GM12873 (cell line): ENCODE results near the gene CCDC92B.
A peak's percentile ranks its signal among the peaks of the same experiment; 100 is the strongest.

ENCODE experiments used
- CTCF ChIP-seq: IDR thresholded peaks from 2 replicates; pipeline ENCODE4 v1.5.1; 2012; ENCODE audit warnings: low read depth, mild to moderate bottlenecking, moderate library complexity, low read length, control low read depth; ENCODE audit not compliant: insufficient read depth; ENCODE audit errors: missing control alignments

Gene CCDC92B

DNA sequence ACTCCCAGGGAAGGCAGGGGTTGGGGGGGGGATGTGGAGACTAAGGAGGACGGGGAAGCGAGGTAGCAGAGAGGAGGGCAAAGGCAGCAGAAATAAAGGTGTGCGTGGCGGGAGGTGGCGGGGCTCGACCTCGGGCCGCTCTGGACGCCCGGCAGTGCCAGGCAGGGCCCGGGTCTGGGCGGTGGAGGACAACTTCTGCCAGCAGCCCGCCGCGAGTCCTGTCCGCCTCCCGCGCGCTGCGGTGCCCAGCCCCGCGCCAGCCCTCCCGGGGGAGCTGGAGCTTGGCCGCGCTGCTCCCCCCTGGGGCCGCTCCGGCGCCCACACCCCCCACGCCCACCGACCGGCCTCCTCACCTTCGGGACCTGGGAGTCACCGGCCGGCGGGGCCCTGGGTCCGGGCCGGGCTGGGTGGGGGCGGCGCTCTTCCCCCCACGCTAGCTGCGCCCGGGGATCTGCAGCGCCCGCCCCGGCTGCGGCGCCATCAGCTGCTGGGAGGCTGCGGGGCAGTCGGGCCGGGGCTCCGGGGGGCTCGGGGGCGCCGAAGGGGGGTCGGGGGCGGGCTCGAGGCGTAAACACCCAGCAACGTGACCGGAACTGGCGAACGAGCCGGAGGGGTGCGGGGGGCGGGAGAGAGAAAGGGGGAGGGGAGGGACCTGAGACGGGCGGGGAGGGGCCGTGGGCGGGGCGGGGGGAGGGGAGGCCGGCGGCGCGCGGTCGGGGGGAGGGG, at the start of gene CCDC92B:
Gene CCDC92B, minus strand, starts transcription at position 595 of the 726 bp plus-strand sequence. CDS start 14,507 bp downstream, outside the sequence.
- no peak for TF ChIP-seq CTCF

- no peak for TF ChIP-seq CTCF
Observed at GRCh38 chr17:2798678-2799077, 49.2 kb upstream of the CCDC92B start.

DNA sequence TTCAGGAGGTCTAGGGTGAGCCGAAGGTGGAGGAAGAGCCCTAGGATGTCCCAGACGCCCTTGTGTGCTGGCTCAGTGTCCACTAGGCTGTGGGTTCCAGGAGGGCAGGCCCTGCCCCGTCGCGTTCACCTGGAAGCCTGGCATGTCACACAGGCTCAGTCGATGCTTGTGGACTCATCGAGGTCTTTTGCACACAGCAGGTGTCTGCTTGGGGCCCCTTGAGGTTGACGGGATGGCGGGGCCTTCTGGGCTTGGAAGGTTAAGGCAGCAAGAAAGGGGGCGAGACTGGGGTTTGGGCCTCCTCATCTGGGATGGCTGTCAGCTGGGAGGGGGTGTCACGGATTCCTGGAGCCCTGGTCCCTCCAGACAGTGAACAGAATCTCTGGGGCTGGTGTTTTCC, 48.7 kb upstream of the CCDC92B start:
- no peak for TF ChIP-seq CTCF

DNA sequence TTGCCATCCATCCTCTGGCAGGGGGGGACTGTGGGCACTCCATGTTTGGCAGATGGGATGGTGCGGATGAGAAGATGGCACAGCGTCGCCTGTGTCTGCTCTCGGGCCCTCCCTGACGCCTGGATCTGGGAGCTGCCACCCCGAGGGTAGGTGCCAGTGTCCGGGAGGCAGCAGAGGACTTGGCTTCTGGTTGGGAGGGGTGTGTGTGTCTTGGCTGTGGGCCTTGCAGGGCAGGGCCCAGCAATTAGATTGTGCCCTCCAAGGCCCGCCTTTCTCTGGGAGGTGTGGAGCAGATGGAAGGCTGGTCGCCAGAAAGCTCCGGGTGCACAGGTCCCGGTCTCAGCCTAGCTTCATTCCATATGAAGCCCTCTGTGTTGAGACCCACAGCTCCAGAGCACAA, 48.2 kb upstream of the CCDC92B start:
- no peak for TF ChIP-seq CTCF

- no peak for TF ChIP-seq CTCF
Observed at GRCh38 chr17:2797226-2797625, 47.8 kb upstream of the CCDC92B start.

- peak; percentile 10 for TF ChIP-seq CTCF
Observed at GRCh38 chr17:2796164-2797125, 47.0 kb upstream of the CCDC92B start, which contains the start of gene RAP1GAP2. Gene RAP1GAP2 (plus strand): TSS chr17:2796438. CDS start chr17:2796528, 90 bp downstream.
